Measurements from ENCODE around the gene GABARAPL1. TPM values are rescaled to one million over a fixed set of nuclear protein-coding genes. Genes with fewer than 3 reads are reported as not detected.

The GABARAPL1 gene
- total and polyA plus RNA-seq, 10 of the 15 experiments (the other 5 are each of a cell fraction or from before 2014, with no cell fraction given) = 0.42 to 3.7 (median 1.4) TPM

DNA sequence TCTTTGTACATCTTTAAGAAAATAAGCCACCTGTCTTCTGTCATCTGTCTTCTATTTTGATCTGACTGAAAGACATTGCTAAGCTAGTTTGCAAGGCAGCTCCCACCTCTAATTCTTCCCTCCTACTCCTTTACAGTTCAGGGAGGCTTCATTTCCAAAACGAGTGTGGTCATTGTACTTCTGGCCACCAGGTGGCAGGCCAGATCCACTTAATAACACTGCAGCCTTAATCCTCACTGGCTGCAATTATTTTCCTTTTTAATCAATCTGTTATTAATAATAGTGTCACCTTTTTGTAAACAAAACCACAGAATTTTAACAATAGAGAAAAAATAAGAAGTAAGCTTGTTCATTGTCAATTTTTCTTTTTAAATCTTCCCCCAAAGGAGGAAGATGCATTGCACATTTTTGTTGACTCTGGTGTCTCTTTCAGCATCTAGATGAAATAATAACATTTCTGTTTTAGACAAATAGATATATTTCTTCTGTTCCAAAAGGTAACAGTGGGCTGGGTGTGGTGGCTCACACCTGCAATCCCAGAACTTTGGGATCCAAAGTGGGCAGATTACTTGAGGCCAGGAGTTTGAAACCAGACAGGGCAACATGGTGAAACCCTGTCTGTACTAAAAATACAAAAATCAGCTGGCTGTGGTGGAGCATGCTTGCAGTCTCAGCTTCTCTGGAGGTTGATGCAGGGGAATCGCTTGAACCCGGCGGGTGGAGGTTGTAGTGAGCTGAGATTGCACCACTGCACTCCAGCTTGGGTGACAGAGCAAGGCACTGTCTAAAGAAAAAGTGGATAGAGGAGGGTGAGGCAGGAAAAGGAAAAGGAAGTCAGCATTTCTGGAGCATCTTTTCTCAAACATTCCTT lies 23.3 kb downstream of the GABARAPL1 start:
- Histone ChIP-seq H3K36me3 (ENCODE audit: control insufficient read depth in 2 of 2, insufficient read depth in 2 of 2, low read length in 1 of 2) (no peaks in the 10 kb centered on the region), H3K27ac (ENCODE audit: control insufficient read depth, insufficient read depth) (no peak overlapping the region), H3K4me2 (ENCODE audit: control insufficient read depth, insufficient read depth) (no peak overlapping the region), H3K4me3 (no peak overlapping the region), H2AFZ (ENCODE audit: control insufficient read depth, low read depth, low read length) (no peak overlapping the region), H3K9ac (ENCODE audit: control insufficient read depth, insufficient read depth, low read length) (no peak overlapping the region), H3K79me2 (ENCODE audit: control insufficient read depth, insufficient read depth, low read length) (no peaks in the 10 kb centered on the region), H3K4me1 (ENCODE audit: control insufficient read depth, insufficient read depth, low read length) (0 out of 2 replicates have a peak, but pooled peaks cover 4% of the 10 kb centered on the region), H3K27me3 (replicated peaks in 1 of 2; ENCODE audit: control insufficient read depth in 2 of 2, insufficient read depth in 2 of 2, low read length in 1 of 2) (no peaks in the 10 kb centered on the region; a peak in 1 of 4 replicates), H4K20me1 (ENCODE audit: control insufficient read depth, insufficient read depth) (no peaks in the 10 kb centered on the region), H3K9me3 (replicated peaks; ENCODE audit: control insufficient read depth, insufficient read depth, low read length) (peaks cover 12% of the 10 kb centered on the region; the same call in 2 of the 3 replicates)
- BruUV-seq (replicated peaks) = no TSS peak
- in situ Hi-C loops (cut with MboI) = loop anchor here (5.0 kb wide), 3 partner anchors 326 to 516 kb away; no protein-coding TSS in a partner anchor
- DNase-seq (ENCODE audit: low read depth, low spot score) = no peak
- WGBS (ENCODE audit: insufficient coverage, insufficient replicate concordance, low lambda C conversion rate, missing lambda C conversion rate) = 44% methylated on average over 4 of the region's 4 CpGs
- peak; percentile 73 for ATAC-seq
- RAD21 ChIA-PET (ENCODE audit: unreplicated experiment) = interaction anchor here (0.7 to 4.3 kb wide), 12 partner anchors 26 to 483 kb away, joined by 3 to 24 read pairs (median 4); no protein-coding TSS in a partner anchor
- CTCF ChIA-PET = interaction anchor here (0.6 to 3.1 kb wide), 36 partner anchors 8 to 963 kb away, joined by 3 to 37 read pairs (median 4); no protein-coding TSS in a partner anchor
- intact Hi-C loops (cut with micrococcal nuclease; ENCODE audit: unreplicated experiment) = loop anchor here (1.0 to 2.0 kb wide), 4 partner anchors 95 to 514 kb away; partner anchors contain the start of gene STYK1
- SMC1A ChIA-PET (ENCODE audit: uncharacterized antibody, unreplicated experiment) = interaction anchor here (0.6 to 3.2 kb wide), 23 partner anchors 9 to 976 kb away, joined by 3 to 41 read pairs (median 4); no protein-coding TSS in a partner anchor
- POLR2A ChIA-PET = interaction anchor here (0.6 kb wide), 1 partner anchor 25 kb away, joined by 4 read pairs; no protein-coding TSS in a partner anchor
- peak; percentile 62 for FAIRE-seq
- TF ChIP-seq, protein P1, sequence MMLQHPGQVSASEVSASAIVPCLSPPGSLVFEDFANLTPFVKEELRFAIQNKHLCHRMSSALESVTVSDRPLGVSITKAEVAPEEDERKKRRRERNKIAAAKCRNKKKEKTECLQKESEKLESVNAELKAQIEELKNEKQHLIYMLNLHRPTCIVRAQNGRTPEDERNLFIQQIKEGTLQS (IDR thresholded peaks at IDR 0.05; ENCODE audit: borderline replicate concordance, extremely low read depth, low read depth, low read length) = no peak
- peak; percentile 58; the same call in 1 of the 2 replicates for TF ChIP-seq YY1 (IDR thresholded peaks at IDR 0.05; ENCODE audit: low read depth, low read length)
- TF ChIP-seq ZNF217 (IDR thresholded peaks at IDR 0.05) = no peak
- TF ChIP-seq RUNX3 (IDR thresholded peaks at IDR 0.05; ENCODE audit: low read length) = peak; percentile 77
- peak; percentile 94 for TF ChIP-seq RAD21 (IDR thresholded peaks at IDR 0.05; ENCODE audit: insufficient read depth, low read depth, low read length)
- no peak for TF ChIP-seq ZNF622 (IDR thresholded peaks at IDR 0.05)
- TF ChIP-seq SMC3 (IDR thresholded peaks at IDR 0.05; ENCODE audit: borderline replicate concordance, low read length) = peak; percentile 90
- TF ChIP-seq CBFB (IDR thresholded peaks at IDR 0.05; ENCODE audit: low read depth) = 0 out of 2 replicates have a peak, but pooled peaks have one; percentile 54
- TF ChIP-seq, protein P2, sequence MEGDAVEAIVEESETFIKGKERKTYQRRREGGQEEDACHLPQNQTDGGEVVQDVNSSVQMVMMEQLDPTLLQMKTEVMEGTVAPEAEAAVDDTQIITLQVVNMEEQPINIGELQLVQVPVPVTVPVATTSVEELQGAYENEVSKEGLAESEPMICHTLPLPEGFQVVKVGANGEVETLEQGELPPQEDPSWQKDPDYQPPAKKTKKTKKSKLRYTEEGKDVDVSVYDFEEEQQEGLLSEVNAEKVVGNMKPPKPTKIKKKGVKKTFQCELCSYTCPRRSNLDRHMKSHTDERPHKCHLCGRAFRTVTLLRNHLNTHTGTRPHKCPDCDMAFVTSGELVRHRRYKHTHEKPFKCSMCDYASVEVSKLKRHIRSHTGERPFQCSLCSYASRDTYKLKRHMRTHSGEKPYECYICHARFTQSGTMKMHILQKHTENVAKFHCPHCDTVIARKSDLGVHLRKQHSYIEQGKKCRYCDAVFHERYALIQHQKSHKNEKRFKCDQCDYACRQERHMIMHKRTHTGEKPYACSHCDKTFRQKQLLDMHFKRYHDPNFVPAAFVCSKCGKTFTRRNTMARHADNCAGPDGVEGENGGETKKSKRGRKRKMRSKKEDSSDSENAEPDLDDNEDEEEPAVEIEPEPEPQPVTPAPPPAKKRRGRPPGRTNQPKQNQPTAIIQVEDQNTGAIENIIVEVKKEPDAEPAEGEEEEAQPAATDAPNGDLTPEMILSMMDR (IDR thresholded peaks at IDR 0.05 in 2 of 3, conservative IDR thresholded peaks at IDR 0.05 in 1 of 3; ENCODE audit: control insufficient read depth in 2 of 3, extremely low read depth in 1 of 3, insufficient read depth in 1 of 3, low read depth in 3 of 3, low read length in 3 of 3) = peak; percentile 66 to 80 (median 70)

Measured in GM12878 (cell line).